Left kidney (tissue), 8 donors: Measurements from ENCODE around the gene ATP2B3. TPM values are rescaled to one million over a fixed set of nuclear protein-coding genes. Genes with fewer than 3 reads are reported as not detected.

Experiments
- DNase-seq: peaks from one replicate; pipeline ENCODE4 v3.0.0-alpha.2; 2013
- long read RNA-seq, 8 donors: transcript quantifications; one replicate each; lab custom pipeline, GENCODE V29; 2026
- polyA plus RNA-seq: library from polyadenylated mRNA; unstranded; fragments of 120-200 nt; gene quantifications from one replicate; pipeline ENCODE4 v1.2.1, GENCODE V29; 2013; ENCODE audit not compliant: insufficient read length

ATP2B3 gene
- polyA plus RNA-seq: 0.18 TPM
- long read RNA-seq, donor 1: 0 reads
- long read RNA-seq, donor 2: 0 reads
- long read RNA-seq, donor 3: 0 reads
- long read RNA-seq, donor 4: 0 reads
- long read RNA-seq, donor 5: 0 reads
- long read RNA-seq, donor 6: 0 reads
- long read RNA-seq, donor 7: 0 reads
- long read RNA-seq, donor 8: 0 reads

GRCh38 chrX:153517423-153517822, at the start of gene ATP2B3:
Gene ATP2B3 (plus strand): TSS chrX:153517642. CDS start chrX:153536248, 18,606 bp downstream.
- no peak for DNase-seq

- no peak for DNase-seq
Observed at GRCh38 chrX:153468008-153468580, 49.3 kb upstream of the ATP2B3 start.

GRCh38 chrX:153469811-153470410, 47.5 kb upstream of the ATP2B3 start:
- DNase-seq: no peak

- DNase-seq: peak; percentile 80
Observed at GRCh38 chrX:153470411-153471363, 46.8 kb upstream of the ATP2B3 start, which contains the start of gene HAUS7. Gene HAUS7 (minus strand): TSS chrX:153470576. CDS start chrX:153470557, 19 bp downstream.

GRCh38 chrX:153471663-153472280, 45.7 kb upstream of the ATP2B3 start:
- no peak for DNase-seq

- no peak for DNase-seq
Observed at GRCh38 chrX:153473126-153473525, 44.3 kb upstream of the ATP2B3 start.

- no peak for DNase-seq
Observed at GRCh38 chrX:153474266-153474665, 43.2 kb upstream of the ATP2B3 start.

- DNase-seq: no peak
Observed at GRCh38 chrX:153474718-153475117, 42.7 kb upstream of the ATP2B3 start.

- DNase-seq: no peak
Observed at GRCh38 chrX:153475271-153475670, 42.2 kb upstream of the ATP2B3 start.

GRCh38 chrX:153475751-153476281, 41.6 kb upstream of the ATP2B3 start:
- DNase-seq: no peak

GRCh38 chrX:153476666-153477363, 40.6 kb upstream of the ATP2B3 start:
- no peak for DNase-seq

GRCh38 chrX:153477364-153477857, 40.0 kb upstream of the ATP2B3 start:
- DNase-seq: no peak

GRCh38 chrX:153477901-153478300, 39.5 kb upstream of the ATP2B3 start:
- no peak for DNase-seq

GRCh38 chrX:153478746-153479145, 38.7 kb upstream of the ATP2B3 start:
- no peak for DNase-seq

- DNase-seq: no peak
Observed at GRCh38 chrX:153481043-153481442, 36.4 kb upstream of the ATP2B3 start.

GRCh38 chrX:153482376-153483015, 34.9 kb upstream of the ATP2B3 start:
- DNase-seq: no peak

- no peak for DNase-seq
Observed at GRCh38 chrX:153485396-153486080, 31.9 kb upstream of the ATP2B3 start.

GRCh38 chrX:153486171-153486570, 31.3 kb upstream of the ATP2B3 start:
- DNase-seq: no peak

GRCh38 chrX:153487590-153488071, 29.8 kb upstream of the ATP2B3 start:
- DNase-seq: no peak
